IPS-11a (cell line): ENCODE results near the gene NEU2.

Experiments used
- H3K4me3 ChIP-seq: one replicate; pipeline ENCODE4 v1.5.1; 2013; ENCODE audit warnings: low read depth, low read length, control low read depth

The NEU2 gene

DNA sequence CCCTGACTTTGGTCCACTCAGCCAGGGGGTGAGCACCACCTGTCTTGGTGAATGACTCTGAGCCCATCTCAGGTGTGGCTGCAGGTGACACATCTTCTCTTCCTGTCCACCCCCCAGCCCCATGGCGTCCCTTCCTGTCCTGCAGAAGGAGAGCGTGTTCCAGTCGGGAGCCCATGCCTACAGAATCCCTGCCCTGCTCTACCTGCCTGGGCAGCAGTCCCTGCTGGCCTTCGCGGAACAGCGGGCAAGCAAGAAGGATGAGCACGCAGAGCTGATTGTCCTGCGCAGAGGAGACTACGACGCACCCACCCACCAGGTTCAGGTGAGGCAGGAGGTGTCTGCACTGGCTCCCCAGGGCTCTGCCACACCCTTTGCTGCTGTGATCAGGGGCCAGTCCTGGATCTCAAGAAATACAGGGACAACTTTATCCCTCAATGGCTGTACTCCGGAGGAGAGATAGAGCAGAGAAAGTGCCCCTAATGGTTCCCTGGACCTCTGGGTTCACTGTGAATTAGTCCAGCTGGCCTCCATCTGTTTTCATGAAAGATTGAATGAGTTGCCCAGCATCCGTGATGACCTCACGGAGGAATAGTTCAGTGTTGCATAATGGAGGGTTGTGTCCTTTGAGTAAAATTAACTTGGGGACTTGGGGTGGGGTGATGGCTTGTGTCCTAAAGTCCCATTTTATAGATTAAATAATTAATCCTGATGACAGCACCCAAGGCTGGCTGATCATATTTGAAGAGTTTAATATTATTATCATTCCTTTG, at the start of gene NEU2:
TSS of gene NEU2 (plus strand) at position 122 of the 770 bp plus-strand sequence. CDS start at position 122, 0 bp downstream.
- H3K4me3 ChIP-seq: no peak within 1 kb of the TSS

DNA sequence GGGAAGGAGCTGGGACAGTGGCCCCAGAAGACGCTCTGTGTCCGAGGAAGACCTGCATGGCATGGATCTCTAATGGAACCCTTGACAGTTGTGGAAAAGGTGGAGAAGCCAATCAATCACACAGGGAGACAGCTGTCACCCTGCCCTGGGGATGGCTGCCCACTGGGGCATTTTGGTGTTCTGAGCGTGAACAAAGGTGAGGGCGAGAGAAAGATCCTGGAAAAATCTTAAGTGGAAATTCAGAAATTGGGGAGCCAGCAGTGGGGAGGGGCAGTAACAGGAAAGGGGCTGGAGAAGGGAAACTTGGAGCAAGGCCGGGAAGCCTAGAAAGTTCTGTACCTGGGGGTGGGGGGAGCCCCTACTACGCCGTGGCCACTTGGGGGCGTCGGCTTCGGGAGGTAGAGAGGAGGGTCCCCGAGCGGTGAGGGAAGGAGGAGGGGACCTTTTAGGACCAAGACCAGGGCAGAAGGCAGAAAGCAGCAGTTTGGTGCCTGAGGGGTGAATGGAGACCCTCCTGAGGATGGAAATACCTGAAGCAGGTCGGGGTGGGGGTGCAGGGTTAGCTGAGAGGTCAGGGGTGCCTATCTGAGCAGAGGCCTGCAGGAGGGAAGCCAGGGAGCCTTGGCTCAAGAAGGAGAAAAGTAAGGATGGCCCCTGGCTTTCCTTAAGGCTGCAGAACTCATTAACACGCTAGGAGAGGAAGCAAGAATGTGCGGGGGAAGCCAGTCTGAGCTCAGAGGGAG, 49.4 kb upstream of the NEU2 start:
- no peak overlapping the region for H3K4me3 ChIP-seq

DNA sequence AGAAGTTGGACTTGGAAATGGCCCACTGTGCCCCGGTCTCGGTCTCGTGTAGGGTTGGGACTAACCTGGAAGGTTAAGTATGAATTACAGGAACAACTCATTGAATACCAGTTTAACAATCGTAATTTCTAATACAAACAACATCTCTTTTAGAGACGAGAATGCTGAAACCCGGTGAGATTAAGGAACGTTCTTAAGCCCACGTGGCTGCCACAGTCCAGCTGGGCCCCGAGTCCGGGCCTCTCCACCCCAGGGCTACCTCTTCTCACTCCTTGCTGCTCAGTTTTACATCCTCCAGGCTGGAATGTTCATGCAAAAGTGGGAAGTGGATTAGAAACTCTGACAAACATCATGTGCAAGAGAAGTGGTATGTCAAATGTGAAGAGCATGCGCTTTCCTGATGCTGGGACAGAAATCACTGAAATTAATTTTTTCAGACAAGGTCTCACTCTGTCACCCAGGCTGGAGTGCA, 48.8 kb upstream of the NEU2 start:
- no peak overlapping the region for H3K4me3 ChIP-seq

DNA sequence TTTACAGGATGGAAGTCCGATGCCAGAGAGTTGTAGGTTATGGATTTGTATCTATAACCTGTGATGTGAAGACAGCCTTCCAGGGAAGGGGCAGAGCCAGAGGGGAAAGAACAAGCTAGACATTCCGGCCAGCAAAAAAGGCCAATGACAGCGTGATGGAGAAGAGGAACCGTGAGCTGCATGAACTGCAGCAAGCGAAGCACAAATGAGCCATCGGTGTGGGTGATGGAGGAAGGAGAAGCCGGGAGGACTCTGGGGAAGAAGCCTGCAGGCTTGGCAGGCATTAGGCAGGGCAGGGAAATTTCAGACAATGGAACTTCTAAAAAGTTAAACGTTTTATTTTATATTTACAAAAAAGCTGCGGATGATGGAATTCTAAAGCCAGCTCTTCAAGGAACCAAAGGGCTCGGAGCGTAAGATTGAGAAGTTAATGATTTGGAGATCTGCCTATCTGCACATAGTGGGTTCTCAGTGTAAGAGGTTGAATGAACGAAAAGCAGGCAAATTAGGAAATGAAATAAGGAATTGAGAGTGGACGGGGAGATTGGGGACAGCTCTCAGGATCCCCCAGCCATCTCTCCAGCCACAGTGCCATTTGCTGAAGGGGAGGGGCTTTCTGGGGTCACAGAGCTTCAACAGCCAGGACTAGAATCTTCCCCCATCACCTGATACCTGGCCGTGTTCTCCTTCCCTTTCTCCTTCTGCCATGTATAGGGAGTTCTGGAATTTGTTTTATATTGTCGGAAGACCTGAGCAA, 47.8 kb upstream of the NEU2 start:
- H3K4me3 ChIP-seq: no peak overlapping the region

DNA sequence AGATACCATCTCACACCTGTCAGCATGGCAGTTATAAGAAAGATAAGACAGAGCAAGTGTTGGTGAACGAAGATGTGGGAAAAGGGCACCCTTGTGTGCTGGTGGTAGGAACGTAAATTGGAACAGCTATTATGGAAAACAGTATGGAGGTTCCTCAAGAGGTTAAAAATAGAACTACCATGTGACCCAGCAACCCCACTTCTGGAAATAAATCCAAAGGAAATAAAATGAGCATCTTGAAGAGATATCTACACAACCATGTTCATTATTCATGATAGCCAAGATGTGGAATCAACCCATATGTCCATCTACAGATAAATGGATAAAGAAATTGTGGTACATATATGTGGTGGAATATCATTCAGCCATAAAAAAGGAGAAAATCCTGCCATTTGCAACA, 46.3 kb upstream of the NEU2 start:
- H3K4me3 ChIP-seq: no peak overlapping the region

- no peak overlapping the region for H3K4me3 ChIP-seq
Measured at GRCh38 chr2:232993231-232993821, 39.1 kb upstream of the NEU2 start.

DNA sequence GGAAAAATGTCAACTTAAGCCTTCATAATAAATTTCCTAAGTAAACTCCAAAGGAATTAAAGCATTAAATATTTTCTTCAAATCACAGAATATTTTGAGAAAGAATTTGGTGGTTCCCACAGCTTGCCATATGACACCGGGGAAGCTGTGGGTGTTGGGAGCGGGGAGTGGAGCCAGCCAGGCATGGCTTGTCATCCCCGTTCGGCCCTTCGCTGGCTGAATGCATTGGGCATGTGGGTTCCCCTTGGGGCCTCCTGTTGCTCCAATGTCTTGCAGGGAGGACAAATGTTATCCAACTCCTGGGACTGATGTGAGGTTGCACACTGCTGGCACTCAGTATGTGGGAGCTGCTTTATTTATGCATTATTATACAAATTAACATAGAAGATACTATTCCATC, 38.0 kb upstream of the NEU2 start:
- H3K4me3 ChIP-seq: no peak overlapping the region

DNA sequence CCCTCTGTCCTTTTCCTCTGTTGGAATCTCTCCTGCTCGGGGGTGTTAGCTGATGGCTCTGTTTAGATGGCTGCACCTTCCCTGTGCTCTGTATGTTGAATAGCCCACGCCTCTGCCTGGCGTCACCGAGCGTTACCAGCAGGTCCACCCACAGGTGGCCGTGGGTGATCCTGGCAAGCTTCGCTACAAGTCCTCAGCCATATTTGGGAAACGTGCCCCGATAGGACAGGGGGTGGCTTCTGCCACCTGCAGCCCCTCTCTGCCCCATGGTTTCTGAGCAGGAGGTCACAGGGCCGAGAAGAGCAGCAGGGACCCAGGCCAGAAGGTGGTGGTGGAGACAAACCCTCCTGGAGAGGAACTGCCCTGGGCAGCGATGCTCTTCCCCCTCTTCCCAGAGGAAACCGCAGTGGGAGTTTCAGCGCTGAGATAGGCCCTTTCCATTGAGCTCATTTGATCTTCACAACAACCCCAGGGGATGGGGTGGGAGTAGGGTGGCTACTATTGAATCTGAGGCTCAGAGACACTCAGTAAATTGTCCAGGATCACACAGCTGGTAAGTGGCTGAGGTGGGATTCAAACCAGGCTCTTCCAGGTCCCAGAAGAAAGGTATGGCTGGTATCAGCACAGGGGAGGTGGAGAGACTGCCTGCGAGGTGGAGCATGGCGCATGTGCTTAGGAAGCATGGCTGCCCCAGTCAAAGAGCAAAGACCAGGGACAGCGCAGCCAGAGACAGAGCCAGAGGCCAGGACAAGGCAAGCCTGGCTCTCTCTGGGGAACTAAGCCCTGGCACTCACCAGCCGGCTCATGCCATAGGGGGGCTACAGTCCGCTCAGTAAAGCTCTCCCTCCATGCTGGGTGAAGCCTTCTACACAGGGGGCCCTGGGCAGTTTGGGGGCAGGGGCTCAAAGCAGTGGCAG, 34.5 kb upstream of the NEU2 start:
- no peak overlapping the region for H3K4me3 ChIP-seq

- no peak overlapping the region for H3K4me3 ChIP-seq
Measured at GRCh38 chr2:232998666-232998985, 33.8 kb upstream of the NEU2 start.

DNA sequence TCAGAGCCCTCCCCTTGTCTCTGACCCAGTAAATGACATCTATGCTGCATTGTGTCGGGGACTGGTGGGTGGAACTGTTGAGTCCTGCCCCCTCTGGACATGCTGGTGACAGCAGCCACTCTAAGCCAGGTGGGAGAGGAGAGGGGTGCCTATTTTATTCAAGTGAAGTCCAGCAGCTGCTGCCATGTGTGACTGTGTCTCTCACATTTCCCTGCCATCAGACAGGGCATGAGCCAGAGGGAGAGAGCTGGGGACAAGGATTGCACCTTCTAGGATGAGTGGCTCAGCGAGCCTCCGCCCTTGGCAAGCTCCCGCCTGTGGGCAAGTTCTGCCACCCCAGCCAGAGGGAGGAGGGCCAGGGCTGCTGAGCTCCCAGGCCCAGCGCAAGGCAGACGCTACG, 33.1 kb upstream of the NEU2 start:
- H3K4me3 ChIP-seq: no peak overlapping the region

GRCh38 chr2:233000886-233001750, 31.4 kb upstream of the NEU2 start:
- no peak overlapping the region for H3K4me3 ChIP-seq

DNA sequence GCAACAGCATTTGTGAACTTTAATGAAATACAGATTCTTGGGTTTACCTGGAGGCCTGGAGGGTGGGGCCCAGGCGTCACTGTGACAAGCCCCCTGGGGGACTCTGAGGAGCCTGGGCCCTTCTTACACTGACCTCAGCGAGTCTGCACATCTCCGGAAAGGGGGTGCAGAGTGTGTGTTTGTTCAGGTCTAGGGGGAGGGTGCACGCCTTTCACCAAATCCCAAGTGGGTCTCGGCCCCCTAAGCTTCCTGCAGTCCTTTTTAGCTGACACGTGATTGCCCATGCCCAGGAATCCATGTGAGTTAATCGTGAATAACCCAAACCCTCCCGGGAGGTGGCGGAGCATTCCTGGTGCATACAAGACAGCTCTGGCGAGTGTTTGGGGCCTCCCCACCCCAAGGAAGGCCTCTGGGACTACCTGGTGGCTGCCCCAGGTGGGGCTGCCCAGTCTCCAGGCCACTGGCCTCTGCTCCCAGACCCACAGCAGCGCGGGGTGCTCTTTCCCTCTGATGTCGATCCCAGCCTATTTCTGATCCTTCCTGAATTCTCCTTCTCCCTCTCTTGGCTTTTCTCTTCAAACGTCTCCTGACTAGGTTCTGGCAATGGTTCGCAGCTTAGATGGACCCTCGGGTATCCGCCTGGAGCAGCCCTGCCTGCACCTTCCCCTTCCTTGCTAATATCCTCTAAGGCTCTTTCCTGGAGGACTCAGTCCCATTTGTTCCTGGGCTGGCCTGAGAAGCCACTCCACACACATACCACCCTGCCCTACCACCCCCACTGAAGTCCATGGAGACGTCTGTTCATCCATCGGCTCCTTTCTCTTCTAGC, 29.4 kb upstream of the NEU2 start:
- H3K4me3 ChIP-seq: no peak overlapping the region

GRCh38 chr2:233003658-233004555, 28.6 kb upstream of the NEU2 start:
- no peak overlapping the region for H3K4me3 ChIP-seq

DNA sequence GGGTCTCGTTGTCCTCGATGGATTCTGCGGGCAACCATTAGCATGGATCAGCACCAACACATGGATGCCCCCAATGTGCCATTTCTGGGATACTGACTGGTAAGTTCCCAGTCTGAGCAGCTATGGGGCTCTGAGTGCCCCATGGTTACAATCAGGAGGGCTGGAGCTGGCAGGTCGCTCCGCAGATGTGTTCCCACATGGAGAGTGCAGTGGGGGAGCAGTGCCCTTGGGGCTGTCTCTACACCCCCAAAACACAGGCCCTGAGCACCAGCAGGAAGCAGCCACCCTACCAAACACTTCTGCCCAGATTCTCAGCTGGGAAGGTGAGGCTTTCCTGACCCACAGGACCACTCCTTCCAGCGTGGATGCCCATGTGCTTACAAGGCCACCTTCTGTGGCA, 27.4 kb upstream of the NEU2 start:
- H3K4me3 ChIP-seq: no peak overlapping the region

- no peak overlapping the region for H3K4me3 ChIP-seq
Measured at GRCh38 chr2:233006648-233007047, 25.8 kb upstream of the NEU2 start.

DNA sequence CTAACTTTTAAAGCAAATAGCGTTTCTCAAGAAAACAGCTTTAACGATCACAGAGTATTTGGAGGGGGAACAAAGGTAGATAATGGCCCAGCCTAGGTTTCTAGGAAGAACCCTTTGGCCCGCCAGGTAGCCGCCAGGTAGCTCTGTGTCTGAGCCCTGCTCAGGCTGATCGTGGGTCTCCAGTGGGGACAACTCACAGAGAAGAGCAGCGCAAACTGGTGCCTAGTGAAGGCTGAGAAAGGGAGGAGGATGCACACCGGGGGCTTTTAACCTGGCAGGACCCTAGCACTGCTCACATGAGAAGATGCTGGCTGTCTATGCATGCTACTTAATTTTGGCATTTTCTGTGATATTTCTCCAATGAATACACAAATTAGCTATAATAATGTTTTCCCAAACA, 25.2 kb upstream of the NEU2 start:
- no peak overlapping the region for H3K4me3 ChIP-seq

- no peak overlapping the region for H3K4me3 ChIP-seq
Measured at GRCh38 chr2:233007739-233008138, 24.7 kb upstream of the NEU2 start.
